ENCODE data around the gene TTC7B.

- TF ChIP-seq POLR2A (IDR thresholded peaks at IDR 0.05; ENCODE audit: low read depth, low read length) (no peak), CTCF (IDR thresholded peaks at IDR 0.05; ENCODE audit: extremely low read depth in 1 of 2, insufficient read depth in 1 of 2, low read depth in 1 of 2, low read length in 2 of 2) (no peak), POLR2AphosphoS5 (IDR thresholded peaks at IDR 0.05; ENCODE audit: insufficient read depth, low read depth, low read length) (no peak), FOS (IDR thresholded peaks at IDR 0.05; ENCODE audit: borderline replicate concordance, insufficient read depth, low read length) (no peak), EZH2 (IDR thresholded peaks at IDR 0.05; ENCODE audit: borderline replicate concordance, low read depth, low read length, severe bottlenecking) (no peak)
Measured at GRCh38 chr14:90621201-90621600, 195.0 kb downstream of the TTC7B start.

Data from endothelial cell of umbilical vein (primary cell).